ENCODE measurements around the gene GCLC. TPM values are rescaled to one million over a fixed set of nuclear protein-coding genes. Genes with fewer than 3 reads are reported as not detected.

The GCLC gene
- total RNA-seq, 1 experiment from 2014 or later, result 37.2 TPM

- no peak; the same call in 1 of the 2 replicates for ATAC-seq
- in situ Hi-C loops (cut with HindIII; ENCODE audit: low pct_unique_long_range_greater_than_20kb, low sequenced_read_pairs), result no loop called here
- CTCF ChIA-PET, result no interaction called here
These were observed 12.7 kb downstream of the GCLC start for GRCh38 chr6:53532061-53532797.

DNA sequence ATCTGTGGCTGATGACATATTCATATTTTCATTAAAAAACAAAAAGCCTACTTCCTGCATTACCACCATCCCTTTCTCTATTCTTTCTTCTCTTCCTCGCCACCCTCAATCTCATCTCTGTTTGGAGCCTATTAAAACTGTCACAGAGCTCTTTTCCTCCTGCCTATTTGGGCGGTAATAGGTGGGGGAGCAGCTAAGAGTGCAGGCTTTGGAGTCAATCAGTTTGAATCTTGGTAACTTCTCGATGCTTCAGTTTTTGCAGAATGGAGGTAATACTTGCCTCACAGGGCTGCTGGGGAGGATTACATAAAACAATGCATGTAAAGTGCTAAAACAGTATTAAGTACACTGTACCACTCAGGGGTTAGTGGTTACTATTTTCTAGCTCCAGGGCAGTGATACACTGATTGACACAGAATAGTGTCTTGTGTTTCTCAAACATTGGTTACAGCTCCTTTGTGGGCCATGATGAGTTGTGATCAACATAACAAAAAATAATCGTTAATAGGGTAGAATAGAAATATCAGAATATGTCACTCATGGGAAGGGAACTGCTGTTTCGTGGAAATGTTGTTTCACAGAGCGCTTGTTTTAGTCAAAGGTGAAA is 14.0 kb downstream of the GCLC start:
- no peaks in the 10 kb centered on the region for H3K9me3 ChIP-seq (ENCODE audit: control insufficient read depth, insufficient read depth, low read depth, low read length)
- BruUV-seq (replicated peaks), result no TSS peak
- in situ Hi-C loops (cut with HindIII; ENCODE audit: low pct_unique_long_range_greater_than_20kb, low sequenced_read_pairs), result no loop called here
- no peaks in the 10 kb centered on the region for H3K36me3 ChIP-seq (ENCODE audit: control insufficient read depth, insufficient read depth, low read length)
- H3K4me1 ChIP-seq (ENCODE audit: control insufficient read depth, insufficient read depth, low read length), result peaks cover 25% of the 10 kb centered on the region
- ATAC-seq (no peak), DNase-seq (ENCODE audit: low read depth, low spot score) (no peak)
- intact Hi-C loops (cut with micrococcal nuclease; ENCODE audit: unreplicated experiment), result no loop called here
- H3K27me3 ChIP-seq (ENCODE audit: control insufficient read depth, insufficient read depth, low read length), result no peaks in the 10 kb centered on the region
- H3K27ac ChIP-seq (ENCODE audit: low read length), result no peak overlapping the region
- CTCF ChIA-PET, result no interaction called here
- TF ChIP-seq POLR2AphosphoS5 (IDR thresholded peaks at IDR 0.05; ENCODE audit: low read depth, low read length) (no peak), TCF7L2 (IDR thresholded peaks at IDR 0.05; ENCODE audit: low read depth, low read length) (no peak), CTCF (IDR thresholded peaks at IDR 0.05) (no peak), SIN3A (IDR thresholded peaks at IDR 0.05; ENCODE audit: borderline replicate concordance, insufficient read depth, low read depth, low read length) (no peak)
- TF ChIP-seq, protein P1, sequence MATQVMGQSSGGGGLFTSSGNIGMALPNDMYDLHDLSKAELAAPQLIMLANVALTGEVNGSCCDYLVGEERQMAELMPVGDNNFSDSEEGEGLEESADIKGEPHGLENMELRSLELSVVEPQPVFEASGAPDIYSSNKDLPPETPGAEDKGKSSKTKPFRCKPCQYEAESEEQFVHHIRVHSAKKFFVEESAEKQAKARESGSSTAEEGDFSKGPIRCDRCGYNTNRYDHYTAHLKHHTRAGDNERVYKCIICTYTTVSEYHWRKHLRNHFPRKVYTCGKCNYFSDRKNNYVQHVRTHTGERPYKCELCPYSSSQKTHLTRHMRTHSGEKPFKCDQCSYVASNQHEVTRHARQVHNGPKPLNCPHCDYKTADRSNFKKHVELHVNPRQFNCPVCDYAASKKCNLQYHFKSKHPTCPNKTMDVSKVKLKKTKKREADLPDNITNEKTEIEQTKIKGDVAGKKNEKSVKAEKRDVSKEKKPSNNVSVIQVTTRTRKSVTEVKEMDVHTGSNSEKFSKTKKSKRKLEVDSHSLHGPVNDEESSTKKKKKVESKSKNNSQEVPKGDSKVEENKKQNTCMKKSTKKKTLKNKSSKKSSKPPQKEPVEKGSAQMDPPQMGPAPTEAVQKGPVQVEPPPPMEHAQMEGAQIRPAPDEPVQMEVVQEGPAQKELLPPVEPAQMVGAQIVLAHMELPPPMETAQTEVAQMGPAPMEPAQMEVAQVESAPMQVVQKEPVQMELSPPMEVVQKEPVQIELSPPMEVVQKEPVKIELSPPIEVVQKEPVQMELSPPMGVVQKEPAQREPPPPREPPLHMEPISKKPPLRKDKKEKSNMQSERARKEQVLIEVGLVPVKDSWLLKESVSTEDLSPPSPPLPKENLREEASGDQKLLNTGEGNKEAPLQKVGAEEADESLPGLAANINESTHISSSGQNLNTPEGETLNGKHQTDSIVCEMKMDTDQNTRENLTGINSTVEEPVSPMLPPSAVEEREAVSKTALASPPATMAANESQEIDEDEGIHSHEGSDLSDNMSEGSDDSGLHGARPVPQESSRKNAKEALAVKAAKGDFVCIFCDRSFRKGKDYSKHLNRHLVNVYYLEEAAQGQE (IDR thresholded peaks at IDR 0.05; ENCODE audit: insufficient read depth in 1 of 2, low read depth in 2 of 2, low read length in 1 of 2), result no peak
- POLR2A ChIA-PET, result no interaction called here
- H3K4me3 ChIP-seq (ENCODE audit: low read depth in 2 of 2, low read length in 2 of 2), result no peak overlapping the region

More at GRCh38 chr6:53532061-53532797, 12.7 kb downstream of the GCLC start:
- BruUV-seq (replicated peaks), result no TSS peak
- intact Hi-C loops (cut with micrococcal nuclease; ENCODE audit: unreplicated experiment), result no loop called here
- POLR2A ChIA-PET, result interaction anchor here (0.6 kb wide), 1 partner anchor 47 kb away, joined by 3 read pairs; no protein-coding TSS in a partner anchor
- Histone ChIP-seq H3K4me1 (ENCODE audit: control insufficient read depth, insufficient read depth, low read length) (peaks cover 18% of the 10 kb centered on the region), H3K9me3 (ENCODE audit: control insufficient read depth, insufficient read depth, low read depth, low read length) (no peaks in the 10 kb centered on the region), H3K27ac (ENCODE audit: low read length) (no peak overlapping the region), H3K4me3 (ENCODE audit: low read depth in 2 of 2, low read length in 2 of 2) (no peak overlapping the region), H3K27me3 (ENCODE audit: control insufficient read depth, insufficient read depth, low read length) (no peaks in the 10 kb centered on the region), H3K36me3 (ENCODE audit: control insufficient read depth, insufficient read depth, low read length) (no peaks in the 10 kb centered on the region)
- TF ChIP-seq POLR2AphosphoS5 (IDR thresholded peaks at IDR 0.05; ENCODE audit: low read depth, low read length) (no peak), TCF7L2 (IDR thresholded peaks at IDR 0.05; ENCODE audit: low read depth, low read length) (no peak), CTCF (IDR thresholded peaks at IDR 0.05) (no peak), SIN3A (IDR thresholded peaks at IDR 0.05; ENCODE audit: borderline replicate concordance, insufficient read depth, low read depth, low read length) (no peak)
- TF ChIP-seq, protein P1 (IDR thresholded peaks at IDR 0.05; ENCODE audit: insufficient read depth in 1 of 2, low read depth in 2 of 2, low read length in 1 of 2), result no peak
- DNase-seq (ENCODE audit: low read depth, low spot score), result no peak

Data from Panc1 (cell line).